Dermis lymphatic vessel endothelial cell (primary cell): ENCODE measurements around the gene LAPTM4A. TPM values are rescaled to one million over a fixed set of nuclear protein-coding genes. Genes with fewer than 3 reads are reported as not detected.

Source experiments
- total RNA-seq: library from RNA; depleted of rRNA; stranded (reverse); fragments of >200 nt; gene quantifications from 2 replicates; pipeline ENCODE4 v1.2.1, GENCODE V29; 2014

Gene LAPTM4A
- 138 and 148 TPM in 2 replicates for total RNA-seq

DNA sequence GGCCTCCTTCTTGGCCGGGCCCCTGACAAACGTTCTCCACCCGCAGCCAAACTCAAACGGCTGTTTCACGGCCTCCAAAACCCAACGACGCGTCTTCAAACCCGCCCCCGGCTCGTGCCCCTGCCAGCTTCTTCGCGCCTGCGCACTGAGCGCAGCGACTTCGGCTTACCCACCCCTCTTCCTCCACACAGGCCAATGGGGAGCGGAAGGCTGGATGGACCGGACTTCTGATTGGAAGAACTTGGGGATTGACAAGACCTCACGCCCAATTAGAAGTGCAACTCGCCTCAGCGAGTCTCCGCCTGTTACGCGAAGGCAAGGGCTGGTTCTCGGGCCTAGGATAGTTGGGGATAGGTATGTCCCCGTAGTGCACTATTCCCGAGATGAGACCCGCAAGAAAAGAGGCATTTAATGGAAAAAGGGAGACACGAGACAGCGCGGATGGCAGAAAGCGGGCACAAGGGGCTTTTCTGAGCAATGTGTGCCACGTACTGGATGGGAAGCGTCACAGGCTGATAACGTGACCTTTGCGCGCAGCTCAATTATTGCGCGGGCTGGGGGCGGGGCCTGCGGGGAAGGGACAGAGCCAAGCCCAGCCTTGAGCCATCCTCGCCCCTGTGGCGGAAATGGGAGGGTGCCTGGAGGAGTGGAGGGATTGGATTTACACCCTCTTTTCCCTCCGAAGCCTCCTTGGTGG, at the start of gene LAPTM4A:
Gene LAPTM4A (minus strand): TSS at position 97 of the 697 bp plus-strand sequence. CDS start 108 bp downstream, outside the sequence.

DNA sequence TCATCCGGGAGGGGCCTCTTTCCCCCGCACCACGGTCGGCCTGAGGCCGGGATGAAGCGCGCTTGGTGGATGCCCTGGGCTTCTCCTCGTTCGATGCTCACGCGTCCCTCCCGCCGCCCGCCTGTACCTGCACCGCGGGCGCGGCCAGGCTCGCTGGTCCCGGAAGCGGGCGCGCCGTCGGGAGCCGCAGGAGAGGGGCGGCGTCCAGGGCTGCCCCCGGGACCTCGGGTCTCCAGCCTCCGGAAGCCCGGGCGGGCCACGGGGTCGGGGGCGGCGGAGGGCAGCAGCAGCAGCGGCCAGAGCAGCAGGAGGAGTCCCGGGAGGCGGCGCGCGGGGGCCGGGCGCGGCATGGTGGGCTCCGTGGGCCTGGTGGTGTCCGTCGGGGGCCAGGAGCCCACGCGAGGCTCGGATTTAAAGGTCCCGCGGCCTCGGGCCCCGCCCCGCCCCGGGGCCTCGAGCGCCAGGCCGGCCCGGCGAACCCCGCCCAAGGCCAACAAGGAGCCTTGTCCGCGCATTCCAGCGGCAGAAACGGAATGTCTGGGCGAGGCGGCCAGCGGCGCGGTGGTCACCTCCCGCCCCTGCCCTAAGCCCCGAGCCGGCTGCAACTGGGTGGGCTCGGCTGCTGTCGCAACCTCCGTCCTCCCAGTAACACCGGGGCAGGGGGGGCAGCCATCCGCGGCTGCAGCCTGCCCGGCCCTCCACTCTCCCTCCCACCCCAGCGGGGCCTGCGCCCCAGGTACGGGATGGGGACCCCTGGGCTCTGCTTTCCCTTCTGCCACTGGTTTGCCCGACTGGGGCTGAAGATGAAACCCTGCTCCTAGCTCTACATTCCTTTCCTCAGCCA, 38.9 kb downstream of the LAPTM4A start, which contains the start of gene MATN3:
Gene MATN3 (minus strand): TSS at position 387 of the 844 bp plus-strand sequence. CDS start 37 bp downstream, at position 350.

DNA sequence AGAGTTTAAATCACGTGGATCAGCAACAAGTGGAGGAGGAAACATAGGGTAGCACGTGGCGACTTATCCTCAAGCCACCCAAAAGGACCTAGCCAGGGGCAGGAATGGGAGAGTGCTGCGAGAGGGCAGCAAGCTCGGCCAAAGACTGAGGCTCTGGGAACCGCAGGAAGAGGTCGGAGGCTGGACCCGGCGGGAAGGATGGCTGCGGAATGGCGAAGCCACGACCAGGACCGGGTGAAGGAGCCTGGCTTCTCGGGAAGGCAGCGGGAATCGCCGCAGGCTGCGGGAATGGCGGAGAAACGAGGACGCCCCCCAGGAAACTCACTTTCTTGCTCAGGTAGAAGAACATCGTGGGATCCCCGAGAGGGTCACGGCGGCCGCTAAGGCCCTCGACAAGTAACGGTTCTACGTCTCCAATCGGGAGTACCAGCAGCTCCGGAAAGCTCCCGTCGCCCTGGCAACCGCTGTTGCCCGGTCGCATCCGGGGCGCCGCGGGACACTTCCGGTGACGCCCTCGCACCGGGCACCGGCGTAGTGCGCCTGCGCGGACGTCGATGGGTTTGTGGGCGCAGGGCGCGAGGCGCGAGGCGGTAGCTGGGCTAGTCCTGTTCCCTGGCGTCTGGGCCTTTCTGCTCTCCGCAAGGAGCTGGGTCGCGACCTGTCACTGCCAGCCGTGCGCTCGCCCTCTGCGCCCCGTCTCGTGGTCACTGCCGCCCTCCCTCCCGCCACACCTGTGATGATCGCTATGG, 61.6 kb downstream of the LAPTM4A start, which contains the start of gene WDR35:
Gene WDR35 (minus strand): TSS at position 439 of the 749 bp plus-strand sequence. CDS start 90 bp downstream, at position 349.

Other genes with a start within 250 kb of the LAPTM4A start
- 9.7 and 10.9 TPM in 2 replicates for gene TTC32, start 149.6 kb downstream of the LAPTM4A start, total RNA-seq
- gene WDR35, start 61.5 kb downstream of the LAPTM4A start, total RNA-seq: 8.2 and 9.1 TPM in 2 replicates
- gene MATN3, start 39.0 kb downstream of the LAPTM4A start, total RNA-seq: 0.52 and 0.76 TPM in 2 replicates
- gene SDC1, start 173.5 kb upstream of the LAPTM4A start, total RNA-seq: 5.3 and 16.2 TPM in 2 replicates